Measurements from ENCODE around the gene CKS1B. TPM values are rescaled to one million over a fixed set of nuclear protein-coding genes. Genes with fewer than 3 reads are reported as not detected.

Gene CKS1B
- total and polyA plus RNA-seq, 9 of the 15 experiments (the other 6 are each of a cell fraction or from before 2014, with no cell fraction given): 215 to 1,103 (median 460) TPM

DNA sequence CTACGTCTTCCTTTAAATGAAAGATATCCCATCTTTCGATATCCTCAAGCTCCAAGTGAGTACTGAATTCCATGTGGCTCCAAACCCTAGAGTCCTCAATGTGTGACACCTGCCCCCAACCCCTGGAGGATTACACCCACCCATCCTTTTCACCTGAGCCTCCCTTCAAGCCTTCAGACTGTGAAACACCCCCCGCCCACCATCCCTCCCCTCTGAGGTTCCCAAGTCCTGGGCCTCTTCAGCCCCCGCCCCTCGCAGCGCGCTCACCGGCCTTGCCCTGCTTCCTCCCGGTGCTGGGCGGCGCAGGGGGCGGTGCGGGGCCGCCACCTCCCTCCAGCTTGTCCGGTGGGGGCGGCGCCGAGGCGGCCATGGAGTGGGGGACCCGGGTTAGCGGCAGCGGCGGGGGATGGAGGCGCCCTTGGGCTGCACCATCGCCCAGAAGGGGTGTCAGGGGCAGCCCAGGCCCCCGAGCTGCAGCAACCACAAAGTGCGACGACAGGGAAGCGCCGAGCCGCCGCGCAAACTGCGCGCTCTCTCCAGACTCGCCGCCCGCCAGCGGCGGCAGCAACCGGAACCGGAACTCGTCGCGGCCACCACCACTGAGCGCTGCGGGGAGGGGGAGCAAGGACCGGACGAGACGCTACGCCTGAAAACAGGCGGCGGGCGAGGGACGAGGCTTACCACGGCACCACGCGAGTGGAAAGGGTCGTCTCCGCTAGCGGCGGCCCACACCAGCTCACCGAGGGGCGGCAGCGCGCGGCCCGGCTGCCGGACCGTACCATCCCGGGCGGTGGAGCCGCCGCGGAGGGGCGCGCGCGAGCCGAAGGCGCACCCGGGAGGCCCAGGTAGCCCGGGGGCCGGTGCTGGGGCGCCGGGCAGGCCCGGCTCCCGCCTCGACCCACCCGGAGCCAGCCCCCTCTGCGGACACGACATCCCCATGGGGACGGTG is 13.0 kb upstream of the CKS1B start, which contains the start of gene PYGO2 (continued):
- TF ChIP-seq PHB2 (IDR thresholded peaks at IDR 0.05; ENCODE audit: low read depth) (no peak), ZNF224 (CRISPR knock-in tag; IDR thresholded peaks at IDR 0.05) (no peak), HDAC1 (IDR thresholded peaks at IDR 0.05) (peak in 1 of 2 experiments; percentile 88; a peak in 2 of 4 replicates), GABPB1 (CRISPR knock-in tag; IDR thresholded peaks at IDR 0.05) (peak; percentile 95), NFE2 (IDR thresholded peaks at IDR 0.05; ENCODE audit: low read depth) (no peak), YBX1 (IDR thresholded peaks at IDR 0.05) (no peak), ZNF324 (CRISPR knock-in tag; IDR thresholded peaks at IDR 0.05) (0 out of 2 replicates have a peak, but pooled peaks have one; percentile 4), ZNF57 (CRISPR knock-in tag; IDR thresholded peaks at IDR 0.05) (peak; percentile 84; the same call in 1 of the 2 replicates), BDP1 (IDR thresholded peaks at IDR 0.05; ENCODE audit: insufficient read depth, insufficient read length) (no peak), SIN3B (IDR thresholded peaks at IDR 0.05; ENCODE audit: low read depth) (peak; percentile 92), FOXK2 (conservative IDR thresholded peaks at IDR 0.05 in 1 of 2, IDR thresholded peaks at IDR 0.05 in 1 of 2; ENCODE audit: low read depth in 2 of 2) (peak in 1 of 2 experiments; percentile 98; a peak in 2 of 4 replicates), ZNF217 (CRISPR knock-in tag; IDR thresholded peaks at IDR 0.05) (no peak), RBM39 (optimal IDR thresholded peaks at IDR 0.05; ENCODE audit: low read depth, low read length) (no peak), ZNF41 (CRISPR knock-in tag; conservative IDR thresholded peaks at IDR 0.05) (0 out of 2 replicates have a peak, but pooled peaks have one; percentile 14), ZNF121 (CRISPR knock-in tag; conservative IDR thresholded peaks at IDR 0.05) (no peak), KDM1A (IDR thresholded peaks at IDR 0.05) (no peak), KAT2B (IDR thresholded peaks at IDR 0.05; ENCODE audit: low read depth, low read length) (no peak), KLF6 (CRISPR knock-in tag; IDR thresholded peaks at IDR 0.05; ENCODE audit: borderline replicate concordance) (no peak), COPS2 (conservative IDR thresholded peaks at IDR 0.05) (no peak), ELF1 (tag; IDR thresholded peaks at IDR 0.05) (peak; percentile 74; the same call in 1 of the 2 replicates), ARHGAP35 (IDR thresholded peaks at IDR 0.05; ENCODE audit: partially characterized antibody) (no peak), ARID2 (IDR thresholded peaks at IDR 0.05) (no peak), ZNF76 (CRISPR knock-in tag; IDR thresholded peaks at IDR 0.05; ENCODE audit: borderline replicate concordance) (0 out of 2 replicates have a peak, but pooled peaks have one; percentile 31), ZC3H4 (CRISPR knock-in tag; IDR thresholded peaks at IDR 0.05; ENCODE audit: borderline replicate concordance) (no peak), ZNF143 (CRISPR knock-in tag; IDR thresholded peaks at IDR 0.05) (no peak)
- TF ChIP-seq, protein P1, sequence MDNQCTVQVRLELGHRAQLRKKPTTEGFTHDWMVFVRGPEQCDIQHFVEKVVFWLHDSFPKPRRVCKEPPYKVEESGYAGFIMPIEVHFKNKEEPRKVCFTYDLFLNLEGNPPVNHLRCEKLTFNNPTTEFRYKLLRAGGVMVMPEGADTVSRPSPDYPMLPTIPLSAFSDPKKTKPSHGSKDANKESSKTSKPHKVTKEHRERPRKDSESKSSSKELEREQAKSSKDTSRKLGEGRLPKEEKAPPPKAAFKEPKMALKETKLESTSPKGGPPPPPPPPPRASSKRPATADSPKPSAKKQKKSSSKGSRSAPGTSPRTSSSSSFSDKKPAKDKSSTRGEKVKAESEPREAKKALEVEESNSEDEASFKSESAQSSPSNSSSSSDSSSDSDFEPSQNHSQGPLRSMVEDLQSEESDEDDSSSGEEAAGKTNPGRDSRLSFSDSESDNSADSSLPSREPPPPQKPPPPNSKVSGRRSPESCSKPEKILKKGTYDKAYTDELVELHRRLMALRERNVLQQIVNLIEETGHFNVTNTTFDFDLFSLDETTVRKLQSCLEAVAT (IDR thresholded peaks at IDR 0.05): 0 out of 4 replicates have a peak, but pooled peaks of 1 of the 2 experiments have one; percentile 16
- TF ChIP-seq, protein P2, sequence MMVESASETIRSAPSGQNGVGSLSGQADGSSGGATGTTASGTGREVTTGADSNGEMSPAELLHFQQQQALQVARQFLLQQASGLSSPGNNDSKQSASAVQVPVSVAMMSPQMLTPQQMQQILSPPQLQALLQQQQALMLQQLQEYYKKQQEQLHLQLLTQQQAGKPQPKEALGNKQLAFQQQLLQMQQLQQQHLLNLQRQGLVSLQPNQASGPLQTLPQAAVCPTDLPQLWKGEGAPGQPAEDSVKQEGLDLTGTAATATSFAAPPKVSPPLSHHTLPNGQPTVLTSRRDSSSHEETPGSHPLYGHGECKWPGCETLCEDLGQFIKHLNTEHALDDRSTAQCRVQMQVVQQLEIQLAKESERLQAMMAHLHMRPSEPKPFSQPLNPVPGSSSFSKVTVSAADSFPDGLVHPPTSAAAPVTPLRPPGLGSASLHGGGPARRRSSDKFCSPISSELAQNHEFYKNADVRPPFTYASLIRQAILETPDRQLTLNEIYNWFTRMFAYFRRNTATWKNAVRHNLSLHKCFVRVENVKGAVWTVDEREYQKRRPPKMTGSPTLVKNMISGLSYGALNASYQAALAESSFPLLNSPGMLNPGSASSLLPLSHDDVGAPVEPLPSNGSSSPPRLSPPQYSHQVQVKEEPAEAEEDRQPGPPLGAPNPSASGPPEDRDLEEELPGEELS (CRISPR knock-in tag; IDR thresholded peaks at IDR 0.05; ENCODE audit: borderline replicate concordance): no peak
